A549 (cell line): Measurements from ENCODE around the gene FGD4. TPM values are rescaled to one million over a fixed set of nuclear protein-coding genes. Genes with fewer than 3 reads are reported as not detected.
A peak's percentile ranks its signal among the peaks of the same experiment; 100 is the strongest.

Experiments used
- ATAC-seq, 2 experiments: fragments of 200-7000 bp in 1 of 2; fragments of >200 bp in 1 of 2; cut with Nextera tagmentation in 1 of 2; cut with Tn5 transposase in 1 of 2; 3 replicates each; pipeline versions ENCODE4 v1.8.0 to v1.9.1; 2018 to 2020; ENCODE audit warnings: mild to moderate bottlenecking in 1 of 2, moderate library complexity in 1 of 2
- CTCF ChIA-PET: fragments of 300-600 bp; sonication (Branson Sonifier 250); formaldehyde crosslinking; extraction: SDS; loops from one replicate; lab custom pipeline; 2021; ENCODE audit warnings: antibody characterized with exemption, inconsistent platforms; lab: Yijun Ruan, JAX
- POLR2A ChIA-PET: fragments of 350-600 bp; formaldehyde crosslinking; extraction: SDS; loops from one replicate; lab custom pipeline; 2021; ENCODE audit warnings: antibody characterized with exemption, inconsistent platforms; lab: Yijun Ruan, JAX
- DNase-seq, 2 experiments: peaks; one replicate each; pipeline versions ENCODE4 v3.0.0 to v3.0.0-alpha.2; 2011 to 2016; ENCODE audit warnings: low read depth in 1 of 2, low spot score in 1 of 2
- FAIRE-seq: peaks from 2 replicates; lab custom pipeline; 2011; peaks lifted over from hg19 to GRCh38; lab: Jason Lieb, UNC
- H3K27ac ChIP-seq, 2 experiments: fragments of >200 bp; sonication (Bioruptor Twin); formaldehyde crosslinking; 3 replicates each; pipeline ENCODE4 v1.5.1; 2016 to 2017
- H3K4me1 ChIP-seq: fragments of >200 bp; sonication (Bioruptor Twin); formaldehyde crosslinking; 3 replicates; pipeline ENCODE4 v1.6.1; 2016
- H3K4me2 ChIP-seq: fragments of >200 bp; sonication (Bioruptor Twin); formaldehyde crosslinking; 3 replicates; pipeline ENCODE4 v1.6.1; 2016
- H3K4me3 ChIP-seq: fragments of >200 bp; sonication (Bioruptor Twin); formaldehyde crosslinking; 3 replicates; pipeline ENCODE4 v1.5.1; 2016
- H3K9me3 ChIP-seq: fragments of >200 bp; sonication (Bioruptor Twin); formaldehyde crosslinking; 3 replicates; pipeline ENCODE4 v1.6.1; 2016
- ATOH8 ChIP-seq: fragments of 250-450 bp; sonication (Bioruptor Pico); IDR thresholded peaks from 2 replicates; pipeline ENCODE4 v1.5.0; 2020; ENCODE audit warnings: low read depth, mild to moderate bottlenecking, moderate library complexity
- BHLHE40 ChIP-seq: IDR thresholded peaks from 2 replicates; pipeline ENCODE4 v1.6.1; 2012; ENCODE audit warnings: low read depth, low read length, inconsistent platforms
- CBX8 ChIP-seq: fragments of 200-600 bp; sonication (generic); IDR thresholded peaks from 2 replicates; pipeline ENCODE4 v1.6.1; 2016
- CEBPB ChIP-seq, 2 experiments: fragments of >200 bp in 1 of 2; sonication (Bioruptor Twin) in 1 of 2; formaldehyde crosslinking in 1 of 2; IDR thresholded peaks; 2 replicates each; pipeline ENCODE4 v1.6.1; 2012 to 2016
- EHF ChIP-seq: fragments of 250-450 bp; sonication (Bioruptor Pico); IDR thresholded peaks from 2 replicates; pipeline ENCODE4 v1.5.0; 2020; ENCODE audit warnings: mild to moderate bottlenecking
- EHMT2 ChIP-seq: fragments of 200-600 bp; sonication (generic); IDR thresholded peaks from 2 replicates; pipeline ENCODE4 v1.6.1; 2016; ENCODE audit warnings: antibody characterized with exemption, low read depth, mild to moderate bottlenecking, moderate library complexity
- FOSB ChIP-seq: fragments of 250-450 bp; sonication (Bioruptor Pico); IDR thresholded peaks from 2 replicates; pipeline ENCODE4 v1.5.0; 2020; ENCODE audit warnings: mild to moderate bottlenecking, moderate library complexity
- FOSL2 ChIP-seq, 2 experiments: fragments of 450-650 bp in 1 of 2; fragments of >200 bp in 1 of 2; sonication (Bioruptor Twin) in 1 of 2; formaldehyde crosslinking; IDR thresholded peaks; 2 replicates each; pipeline versions ENCODE4 v1.5.0 to v1.6.1; 2016 to 2020; ENCODE audit warnings: mild to moderate bottlenecking in 1 of 2, moderate library complexity in 1 of 2
- HOXB13 ChIP-seq: fragments of 250-450 bp; sonication (Bioruptor Pico); IDR thresholded peaks from 2 replicates; pipeline ENCODE4 v1.5.0; 2020; ENCODE audit warnings: low read depth, mild to moderate bottlenecking, moderate library complexity
- HOXB5 ChIP-seq: fragments of 250-450 bp; sonication (Bioruptor Pico); IDR thresholded peaks from 2 replicates; pipeline ENCODE4 v1.5.0; 2020; ENCODE audit warnings: mild to moderate bottlenecking, moderate library complexity
- KDM5A ChIP-seq: fragments of 200-600 bp; sonication (generic); IDR thresholded peaks from 2 replicates; pipeline ENCODE4 v1.6.1; 2016; ENCODE audit warnings: antibody characterized with exemption, mild to moderate bottlenecking
- NFE2L2 ChIP-seq: fragments of 150-350 bp; conservative IDR thresholded peaks from 2 replicates; pipeline ENCODE4 v1.6.1; 2014; ENCODE audit warnings: low read length
- NPAS2 ChIP-seq: fragments of 250-450 bp; sonication (Bioruptor Pico); IDR thresholded peaks from 2 replicates; pipeline ENCODE4 v1.8.0; 2022; ENCODE audit warnings: mild to moderate bottlenecking, moderate library complexity, borderline replicate concordance
- PHF8 ChIP-seq: fragments of 200-600 bp; sonication (generic); IDR thresholded peaks from 2 replicates; pipeline ENCODE4 v1.6.1; 2016; ENCODE audit warnings: low read depth, mild to moderate bottlenecking, antibody characterized with exemption, moderate library complexity, borderline replicate concordance
- RAD21 ChIP-seq, 2 experiments: fragments of >200 bp in 1 of 2; sonication (Bioruptor Twin) in 1 of 2; formaldehyde crosslinking in 1 of 2; IDR thresholded peaks in 1 of 2; conservative IDR thresholded peaks in 1 of 2; 2 replicates in 1 of 2; 3 replicates in 1 of 2; pipeline ENCODE4 v1.6.1; 2012 to 2018; ENCODE audit warnings: inconsistent platforms in 1 of 2
- RARB ChIP-seq: fragments of 250-450 bp; sonication (Bioruptor Pico); IDR thresholded peaks from 2 replicates; pipeline ENCODE4 v1.8.0; 2021; ENCODE audit warnings: mild to moderate bottlenecking, moderate library complexity
- RFX5 ChIP-seq: fragments of 450-650 bp; IDR thresholded peaks from 2 replicates; pipeline ENCODE4 v1.7.1; 2014; ENCODE audit warnings: antibody characterized with exemption, mild to moderate bottlenecking, moderate library complexity
- RNF2 ChIP-seq: fragments of 200-600 bp; sonication (generic); IDR thresholded peaks from 2 replicates; pipeline ENCODE4 v1.6.1; 2016; ENCODE audit warnings: low read depth, mild to moderate bottlenecking, antibody characterized with exemption, moderate library complexity, borderline replicate concordance
- SMC3 ChIP-seq: fragments of >200 bp; sonication (Bioruptor Twin); formaldehyde crosslinking; IDR thresholded peaks from 3 replicates; pipeline ENCODE4 v1.6.1; 2018; ENCODE audit warnings: inconsistent platforms
- TP53 ChIP-seq: fragments of 250-450 bp; sonication (Bioruptor Pico); IDR thresholded peaks from 2 replicates; pipeline ENCODE4 v1.5.0; 2021; ENCODE audit warnings: mild to moderate bottlenecking, moderate library complexity
- ZC3H11A ChIP-seq: fragments of 450-650 bp; IDR thresholded peaks from 2 replicates; pipeline ENCODE4 v1.6.1; 2014; ENCODE audit warnings: antibody characterized with exemption, mild to moderate bottlenecking
- ZNF302 ChIP-seq: fragments of 250-450 bp; sonication (Bioruptor Pico); IDR thresholded peaks from 2 replicates; pipeline ENCODE4 v1.9.0; 2021; ENCODE audit warnings: inconsistent platforms, mild to moderate bottlenecking, moderate library complexity
- WGBS: methylation state at CpG from one replicate; pipeline ENCODE4 v1.1.6; 2017; ENCODE audit errors: missing lambda C conversion rate; 5-methylcytosine and 5-hydroxymethylcytosine counted together
- polyA plus RNA-seq, 4 experiments: library from polyadenylated mRNA; depleted of rRNA in 3 of 4; stranded (reverse); fragments of >200 nt; fragmentation: RNase III in 1 of 4; extraction: RNeasy Plus Mini Kit Qiagen cat#74134 plus additional on column Dnase treatment in 1 of 4; gene quantifications; 2 replicates in 3 of 4; 3 replicates in 1 of 4; pipeline ENCODE4 v1.2.3, GENCODE V29; 2011 to 2017
- TF ChIP-seq, protein P1 (sequence below): fragments of >200 bp; sonication (Bioruptor Twin); formaldehyde crosslinking; IDR thresholded peaks from 2 replicates; pipeline ENCODE4 v1.6.1; 2016
- TF ChIP-seq, protein P2 (sequence below): fragments of >200 bp; sonication (Bioruptor Twin); formaldehyde crosslinking; IDR thresholded peaks from 3 replicates; pipeline ENCODE4 v1.5.1; 2016

FGD4 gene
- polyA plus RNA-seq, 2 of the 4 experiments (the other 2 are of a cell fraction), result 2.2 to 6.0 TPM

DNA sequence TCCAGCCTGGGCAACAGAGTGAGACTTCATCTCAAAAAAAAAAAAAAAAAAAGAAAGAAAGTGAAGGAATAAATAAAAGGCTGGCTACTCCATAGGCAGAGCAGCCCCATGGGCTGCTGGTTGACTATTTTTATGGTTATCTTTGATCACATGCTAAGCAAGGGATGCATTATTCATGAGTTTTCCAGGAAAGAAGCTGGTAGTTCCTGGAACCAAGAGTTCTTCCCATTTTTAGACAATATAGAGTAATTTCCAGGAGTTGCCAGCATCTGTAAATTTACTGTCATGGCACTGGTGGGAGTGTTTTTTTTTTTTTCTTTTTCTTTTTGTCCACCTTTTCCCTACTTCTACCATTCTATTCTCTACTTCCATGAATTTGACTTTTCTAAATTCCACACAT lies 24.2 kb downstream of the FGD4 start:
- FAIRE-seq (no peak), DNase-seq (no peak), ATAC-seq (no peak)
- Histone ChIP-seq H3K9me3 (peaks cover 32% of the 10 kb centered on the region; the same call in 2 of the 3 replicates), H3K4me2 (no peak overlapping the region; the same call in 2 of the 3 replicates), H3K4me1 (peaks cover 29% of the 10 kb centered on the region), H3K27ac (peak overlapping the region; percentile 71 to 76; a peak in 4 of 6 replicates), H3K4me3 (no peak overlapping the region)
- ChIA-PET CTCF (interaction anchor here (0.6 to 2.1 kb wide), 6 partner anchors 12 to 1053 kb away, joined by 3 to 7 read pairs (median 3); no protein-coding TSS in a partner anchor), POLR2A (no interaction called here)
- TF ChIP-seq RFX5 (no peak), RARB (CRISPR knock-in tag) (no peak)

DNA sequence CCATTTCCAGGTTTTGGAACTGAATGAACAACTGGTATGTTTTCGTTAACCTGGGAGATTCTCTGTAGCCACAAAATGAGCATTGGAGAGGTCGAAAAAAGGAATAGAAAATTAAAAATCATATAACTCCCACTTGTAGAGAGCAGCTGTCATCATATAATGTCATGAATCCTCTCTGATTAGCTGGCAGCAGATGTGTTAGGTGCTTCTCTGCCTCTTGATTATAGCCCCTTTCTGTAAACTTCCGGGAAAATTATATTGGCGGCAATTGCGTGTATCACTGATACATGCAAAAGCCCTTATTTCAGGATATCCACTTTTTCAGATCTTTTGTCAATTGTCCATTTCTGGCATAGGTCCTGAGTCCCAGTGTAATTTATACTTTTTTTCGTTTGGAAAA lies 31.7 kb downstream of the FGD4 start:
- FAIRE-seq (no peak), ATAC-seq (no peak), DNase-seq (no peak)
- Histone ChIP-seq H3K4me3 (no peak overlapping the region), H3K9me3 (peaks cover 35% of the 10 kb centered on the region), H3K4me2 (no peak overlapping the region), H3K4me1 (peaks cover 10% of the 10 kb centered on the region), H3K27ac (no peak overlapping the region)
- 77% methylated on average over 6 of the region's 6 CpGs for whole genome bisulfite sequencing
- ChIA-PET CTCF (interaction anchor here (1.0 to 3.6 kb wide), 3 partner anchors 14 to 65 kb away, joined by 3 to 13 read pairs (median 3); no protein-coding TSS in a partner anchor), POLR2A (no interaction called here)
- no peak for TF ChIP-seq ATOH8
- no peak for TF ChIP-seq CBX8
- no peak for TF ChIP-seq ZC3H11A
- no peak for TF ChIP-seq RAD21 (conservative IDR thresholded peaks at IDR 0.05 in 1 of 2, IDR thresholded peaks at IDR 0.05 in 1 of 2)
- TF ChIP-seq, protein P1, sequence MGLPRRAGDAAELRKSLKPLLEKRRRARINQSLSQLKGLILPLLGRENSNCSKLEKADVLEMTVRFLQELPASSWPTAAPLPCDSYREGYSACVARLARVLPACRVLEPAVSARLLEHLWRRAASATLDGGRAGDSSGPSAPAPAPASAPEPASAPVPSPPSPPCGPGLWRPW, result no peak
- no peak for TF ChIP-seq NFE2L2

- CTCF ChIA-PET, result interaction anchor here (0.7 to 3.4 kb wide), 7 partner anchors 12 to 235 kb away, joined by 3 to 25 read pairs (median 6); no protein-coding TSS in a partner anchor
- peak in 1 of 2 experiments; percentile 40 for DNase-seq
- H3K4me1 ChIP-seq, result peaks cover 31% of the 10 kb centered on the region
- POLR2A ChIA-PET, result interaction anchor here (0.7 to 1.5 kb wide), 2 partner anchors 37 to 243 kb away, joined by 4 to 9 read pairs; partner anchors contain the start of genes DNM1L and FGD4
- no peaks in the 10 kb centered on the region for H3K9me3 ChIP-seq
- TF ChIP-seq, protein P1, result no peak
- TF ChIP-seq NFE2L2 (no peak), PHF8 (no peak), FOSB (no peak), NPAS2 (CRISPR knock-in tag) (no peak), RNF2 (no peak), EHMT2 (no peak), EHF (no peak), CBX8 (no peak)
- peak overlapping the region; percentile 70 to 82 for H3K27ac ChIP-seq
- no peak for FAIRE-seq
- H3K4me2 ChIP-seq, result peak overlapping the region; percentile 66
- peak in 1 of 2 experiments; percentile 48; a peak in 3 of 6 replicates for ATAC-seq
- H3K4me3 ChIP-seq, result no peak overlapping the region; the same call in 2 of the 3 replicates
- 50% methylated on average over 7 of the region's 7 CpGs for WGBS
Observed at GRCh38 chr12:32435921-32436705, 36.8 kb downstream of the FGD4 start.

DNA sequence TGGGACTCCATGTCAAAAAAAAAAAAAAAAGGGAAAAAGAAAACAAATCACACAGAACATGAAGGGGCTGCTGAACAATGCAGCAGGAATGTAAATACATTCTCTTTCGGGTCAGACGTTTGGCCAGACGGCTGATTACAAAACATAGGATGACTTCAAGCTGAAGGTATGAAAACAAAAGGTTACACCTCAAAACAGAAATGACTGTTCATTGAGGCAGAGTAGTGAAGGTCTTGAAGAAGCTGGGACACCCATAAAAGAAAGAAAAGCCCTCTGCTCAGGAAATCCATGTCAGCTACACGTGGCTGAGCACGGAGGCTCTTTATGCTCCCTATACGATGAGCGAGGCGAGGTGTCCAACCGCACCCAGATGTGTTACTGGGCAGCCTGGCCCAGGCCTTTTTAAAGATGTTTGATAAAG lies 37.7 kb downstream of the FGD4 start:
- POLR2A ChIA-PET, result interaction anchor here (0.7 to 1.5 kb wide), 3 partner anchors 14 to 242 kb away, joined by 4 to 9 read pairs (median 5); partner anchors contain the start of genes DNM1L and FGD4
- peaks cover 31% of the 10 kb centered on the region for H3K4me1 ChIP-seq
- WGBS, result 13% methylated on average over 9 of the region's 9 CpGs
- FAIRE-seq (peak; percentile 94), DNase-seq (peak; percentile 81 to 92), ATAC-seq (peak; percentile 90 to 97)
- CTCF ChIA-PET, result interaction anchor here (0.7 to 3.4 kb wide), 10 partner anchors 11 to 318 kb away, joined by 3 to 25 read pairs (median 5); partner anchors contain the start of gene YARS2
- no peaks in the 10 kb centered on the region for H3K9me3 ChIP-seq
- H3K4me3 ChIP-seq, result no peak overlapping the region
- peak overlapping the region; percentile 73 to 82 for H3K27ac ChIP-seq
- peak overlapping the region; percentile 66 for H3K4me2 ChIP-seq
- TF ChIP-seq HOXB13 (no peak), ZNF302 (CRISPR knock-in tag) (no peak), KDM5A (no peak), HOXB5 (no peak), BHLHE40 (no peak), RARB (CRISPR knock-in tag) (no peak), ATOH8 (no peak), TP53 (CRISPR knock-in tag) (no peak), SMC3 (no peak), EHF (no peak), FOSL2 (IDR thresholded peaks at IDR 0.05) (peak; percentile 89), FOSL2 (CRISPR knock-in tag; IDR thresholded peaks at IDR 0.05) (peak; percentile 92), CEBPB (IDR thresholded peaks at IDR 0.05) (peak; percentile 81 to 94)
- TF ChIP-seq, protein P2, sequence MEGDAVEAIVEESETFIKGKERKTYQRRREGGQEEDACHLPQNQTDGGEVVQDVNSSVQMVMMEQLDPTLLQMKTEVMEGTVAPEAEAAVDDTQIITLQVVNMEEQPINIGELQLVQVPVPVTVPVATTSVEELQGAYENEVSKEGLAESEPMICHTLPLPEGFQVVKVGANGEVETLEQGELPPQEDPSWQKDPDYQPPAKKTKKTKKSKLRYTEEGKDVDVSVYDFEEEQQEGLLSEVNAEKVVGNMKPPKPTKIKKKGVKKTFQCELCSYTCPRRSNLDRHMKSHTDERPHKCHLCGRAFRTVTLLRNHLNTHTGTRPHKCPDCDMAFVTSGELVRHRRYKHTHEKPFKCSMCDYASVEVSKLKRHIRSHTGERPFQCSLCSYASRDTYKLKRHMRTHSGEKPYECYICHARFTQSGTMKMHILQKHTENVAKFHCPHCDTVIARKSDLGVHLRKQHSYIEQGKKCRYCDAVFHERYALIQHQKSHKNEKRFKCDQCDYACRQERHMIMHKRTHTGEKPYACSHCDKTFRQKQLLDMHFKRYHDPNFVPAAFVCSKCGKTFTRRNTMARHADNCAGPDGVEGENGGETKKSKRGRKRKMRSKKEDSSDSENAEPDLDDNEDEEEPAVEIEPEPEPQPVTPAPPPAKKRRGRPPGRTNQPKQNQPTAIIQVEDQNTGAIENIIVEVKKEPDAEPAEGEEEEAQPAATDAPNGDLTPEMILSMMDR, result no peak
